Measurements from ENCODE around the gene BCLAF1.

Gene BCLAF1

DNA sequence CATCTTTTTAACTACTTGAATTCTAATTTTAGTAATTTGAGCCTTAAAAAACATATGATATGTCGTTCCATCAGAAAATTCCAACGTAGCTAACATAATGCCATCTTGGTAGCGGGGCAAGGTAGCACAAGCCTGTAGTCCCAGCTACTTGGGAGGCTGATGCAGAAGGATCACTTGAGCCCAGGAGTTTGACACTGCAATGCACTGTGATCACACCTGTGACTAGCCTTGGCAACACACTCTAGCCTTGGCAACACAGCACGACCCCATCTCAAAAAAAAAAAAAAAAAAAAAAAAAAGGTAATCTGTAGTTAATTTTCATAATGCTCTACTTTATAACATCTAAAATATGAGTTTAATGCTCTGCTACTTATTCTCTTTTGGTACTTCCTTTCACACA, 6.7 kb downstream of the BCLAF1 start:
- ATAC-seq (peak; percentile 58), DNase-seq (no peak)
- Mint-ChIP-seq H3K4me1 (peaks cover 75% of the 10 kb centered on the region), H3K4me3 (peak overlapping the region; percentile 52 to 76), H3K27me3 (no peaks in the 10 kb centered on the region), H3K9me3 (no peaks in the 10 kb centered on the region), H3K27ac (peak overlapping the region in 1 of 2 donors; percentile 61)

DNA sequence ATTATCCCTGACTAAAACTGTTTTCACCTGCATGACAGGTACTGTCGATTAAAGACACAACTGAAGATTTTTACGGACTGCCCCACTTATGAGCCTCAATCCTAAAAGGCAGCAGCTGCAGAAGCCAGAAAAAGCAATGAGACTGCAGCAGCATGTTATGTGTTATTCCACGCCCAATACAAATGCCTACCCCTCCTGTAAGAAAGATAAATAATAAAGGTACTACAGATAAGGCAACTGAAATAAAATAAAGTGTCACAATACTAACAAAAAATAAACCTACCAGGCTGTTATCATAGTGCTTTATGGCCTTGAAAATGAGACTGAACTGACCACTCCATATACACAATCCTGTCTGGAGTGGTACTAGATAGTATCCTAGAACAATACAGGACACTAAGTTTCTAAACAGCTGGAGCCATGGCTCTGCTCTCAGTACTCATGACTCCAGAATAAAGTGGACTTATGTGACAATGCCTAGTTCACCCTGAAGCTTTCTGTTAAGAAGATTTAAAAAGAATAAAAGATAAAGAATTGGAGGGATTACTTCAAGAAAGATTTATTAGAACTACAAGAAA, 9.5 kb downstream of the BCLAF1 start:
- ATAC-seq, result no peak
- H3K27ac Mint-ChIP-seq, result peak overlapping the region in 1 of 2 donors; percentile 84
- H3K4me3 Mint-ChIP-seq, result no peak overlapping the region
- no peak for DNase-seq
- no peaks in the 10 kb centered on the region for H3K9me3 Mint-ChIP-seq
- H3K27me3 Mint-ChIP-seq, result no peaks in the 10 kb centered on the region
- peaks cover 57% of the 10 kb centered on the region for H3K4me1 Mint-ChIP-seq

DNA sequence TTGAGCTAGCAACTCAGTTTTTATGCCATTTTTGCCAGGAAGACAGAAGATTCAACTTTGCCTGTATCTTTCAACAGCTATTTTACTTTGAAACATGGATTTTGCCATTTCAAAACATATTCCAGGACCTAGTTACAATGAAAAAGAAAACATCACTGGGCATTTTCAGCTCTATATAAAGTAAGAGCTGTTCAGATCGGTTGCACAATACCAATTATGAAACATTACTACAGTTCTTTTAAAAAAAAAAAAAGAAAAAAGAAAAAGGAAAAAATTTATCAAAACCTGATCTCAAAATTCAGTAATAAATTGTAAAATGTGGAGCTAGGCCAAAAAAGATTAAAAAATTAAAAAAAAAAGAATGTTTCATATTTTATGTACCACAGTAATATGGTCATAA, 15.6 kb downstream of the BCLAF1 start:
- H3K9me3 Mint-ChIP-seq, result no peaks in the 10 kb centered on the region
- no peaks in the 10 kb centered on the region for H3K27me3 Mint-ChIP-seq
- peaks cover 34% of the 10 kb centered on the region for H3K4me1 Mint-ChIP-seq
- no peak overlapping the region for H3K27ac Mint-ChIP-seq
- H3K4me3 Mint-ChIP-seq, result no peak overlapping the region
- DNase-seq, result no peak
- no peak for ATAC-seq

DNA sequence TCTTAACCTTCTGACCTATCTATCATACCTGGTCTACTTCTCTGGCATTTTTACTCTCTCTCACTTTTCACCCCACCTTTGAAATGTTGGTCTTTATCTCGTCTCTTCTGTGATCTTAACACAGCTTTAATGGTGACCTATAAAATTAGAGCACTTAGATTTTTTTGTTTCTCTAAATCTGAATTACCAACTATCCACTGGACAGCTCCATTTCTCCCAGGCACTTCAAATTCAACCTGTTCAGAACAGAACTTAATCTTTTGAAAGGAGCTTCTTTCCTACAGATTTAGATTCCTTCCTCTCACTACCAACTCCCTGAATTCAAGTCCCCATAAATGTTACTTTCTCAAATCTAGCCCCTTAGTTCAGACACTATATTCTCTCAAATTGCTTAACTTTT, 24.5 kb downstream of the BCLAF1 start:
- H3K4me3 Mint-ChIP-seq, result no peak overlapping the region
- H3K9me3 Mint-ChIP-seq, result no peaks in the 10 kb centered on the region
- no peaks in the 10 kb centered on the region for H3K27me3 Mint-ChIP-seq
- ATAC-seq (no peak), DNase-seq (no peak)
- peaks cover 35% of the 10 kb centered on the region for H3K4me1 Mint-ChIP-seq
- H3K27ac Mint-ChIP-seq, result peak overlapping the region; percentile 55 to 59

DNA sequence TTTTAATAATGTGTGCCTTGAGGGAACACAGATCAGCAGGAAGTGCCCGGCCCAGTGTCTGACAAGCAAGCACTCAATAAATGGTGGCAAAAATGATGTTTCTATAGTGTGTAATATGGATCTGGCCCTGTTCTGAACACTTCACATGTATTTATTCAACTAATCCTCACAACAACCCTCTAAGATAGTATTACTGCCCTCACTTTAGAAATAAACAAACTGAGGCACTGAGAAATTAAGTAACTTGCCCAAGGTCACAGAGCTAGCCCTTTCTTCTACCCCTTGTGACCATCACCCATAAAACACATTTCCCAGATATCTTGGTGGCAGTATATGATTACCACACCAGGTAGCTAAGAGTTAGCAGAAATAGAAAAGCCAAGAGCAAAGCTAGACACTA, 26.7 kb downstream of the BCLAF1 start:
- peaks cover 24% of the 10 kb centered on the region for H3K4me1 Mint-ChIP-seq
- H3K27me3 Mint-ChIP-seq, result no peaks in the 10 kb centered on the region
- H3K4me3 Mint-ChIP-seq, result no peak overlapping the region
- no peak overlapping the region for H3K27ac Mint-ChIP-seq
- ATAC-seq (no peak), DNase-seq (no peak)
- no peaks in the 10 kb centered on the region for H3K9me3 Mint-ChIP-seq

DNA sequence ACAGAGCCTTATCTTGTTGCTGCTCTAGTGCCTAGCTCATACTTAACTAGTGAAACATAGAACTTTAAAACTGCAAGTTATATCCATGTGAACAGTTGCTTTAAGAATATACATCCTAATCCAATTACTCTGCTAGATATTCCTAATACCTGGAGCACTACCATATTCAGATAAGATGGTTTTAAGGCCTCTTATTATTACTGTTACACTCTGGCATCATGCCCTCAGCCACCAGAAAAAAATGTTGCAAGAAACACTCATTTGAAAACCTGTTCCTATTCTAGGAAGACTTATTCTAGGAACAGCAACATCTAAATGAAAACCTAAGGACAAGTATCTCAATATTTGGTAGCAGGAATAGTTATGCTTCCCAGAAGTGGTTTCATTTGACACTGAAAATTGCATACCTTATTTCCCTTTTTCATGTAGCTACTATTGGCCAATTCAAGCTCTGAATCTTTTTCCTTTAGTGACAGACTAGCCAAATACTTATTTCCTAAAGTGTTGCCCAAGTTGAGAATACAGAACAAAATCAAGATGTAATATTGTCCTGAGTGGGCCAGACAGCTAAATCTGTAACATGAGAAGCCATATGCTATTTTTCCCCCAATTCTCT, 34.7 kb downstream of the BCLAF1 start:
- Mint-ChIP-seq H3K27me3 (no peaks in the 10 kb centered on the region), H3K4me3 (no peak overlapping the region), H3K27ac (no peak overlapping the region), H3K9me3 (no peaks in the 10 kb centered on the region), H3K4me1 (peaks cover 31% of the 10 kb centered on the region)
- DNase-seq (no peak), ATAC-seq (no peak)

DNA sequence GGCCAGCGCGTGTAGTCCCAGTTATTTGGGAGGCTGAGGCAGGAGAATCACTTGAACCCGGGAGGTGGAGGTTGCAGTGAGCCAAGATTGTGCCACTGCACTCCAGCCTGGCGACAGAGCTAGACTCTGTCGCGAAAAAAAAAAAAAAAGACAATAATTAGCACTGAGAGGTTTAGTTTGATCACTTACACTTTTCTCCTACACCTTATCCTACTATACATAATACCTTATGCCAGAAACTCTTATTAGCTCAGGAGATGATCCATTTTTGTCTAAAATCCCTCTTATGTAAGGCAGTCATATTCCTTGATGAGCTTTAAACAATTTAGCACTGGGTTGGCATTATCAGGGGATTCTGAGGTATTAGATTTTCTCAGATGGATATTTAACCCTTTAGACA, 35.9 kb downstream of the BCLAF1 start:
- Mint-ChIP-seq H3K4me1 (peaks cover 43% of the 10 kb centered on the region), H3K4me3 (no peak overlapping the region), H3K9me3 (no peaks in the 10 kb centered on the region), H3K27ac (peak overlapping the region in 1 of 2 donors; percentile 67), H3K27me3 (no peaks in the 10 kb centered on the region)
- DNase-seq (no peak), ATAC-seq (no peak)

DNA sequence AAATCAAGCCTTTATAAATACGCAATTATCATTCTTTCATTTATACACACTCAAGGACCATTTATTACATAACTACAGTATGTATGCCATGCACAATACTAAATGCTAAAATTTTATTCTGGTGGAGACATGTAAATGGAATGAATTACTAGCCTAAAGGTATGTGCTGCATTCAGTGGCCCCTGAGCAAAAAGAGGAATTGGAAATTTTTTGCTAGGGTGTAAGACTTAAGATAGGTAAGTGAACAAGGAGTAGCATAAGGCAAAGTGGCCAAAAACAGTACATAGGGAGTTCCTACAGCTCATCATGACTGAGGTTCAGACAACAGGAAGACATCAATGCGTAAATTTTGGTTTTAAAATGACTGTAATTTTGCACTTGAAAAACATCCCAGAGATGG, 37.2 kb downstream of the BCLAF1 start:
- H3K9me3 Mint-ChIP-seq, result no peaks in the 10 kb centered on the region
- no peak overlapping the region for H3K27ac Mint-ChIP-seq
- no peak for ATAC-seq
- H3K4me1 Mint-ChIP-seq, result peaks cover 56% of the 10 kb centered on the region
- DNase-seq, result no peak
- no peak overlapping the region for H3K4me3 Mint-ChIP-seq
- no peaks in the 10 kb centered on the region for H3K27me3 Mint-ChIP-seq

DNA sequence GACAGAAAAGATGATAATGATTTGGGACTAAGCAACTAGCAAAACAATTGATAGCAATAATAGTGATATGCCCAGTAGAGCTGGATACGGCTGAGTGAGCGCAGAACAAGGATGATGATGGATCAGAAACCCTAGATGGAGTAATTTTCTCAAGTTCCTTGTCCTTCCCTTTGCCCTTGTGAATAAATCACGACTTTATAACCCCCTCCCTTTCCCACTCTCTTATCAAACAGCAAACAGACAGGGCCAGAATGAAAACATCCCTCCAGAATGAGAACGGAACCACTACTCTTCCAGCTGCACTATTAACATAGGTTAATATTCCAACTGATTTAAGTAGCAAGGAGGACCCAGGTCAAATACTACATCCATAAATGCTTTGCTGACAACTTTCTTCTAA, 38.3 kb downstream of the BCLAF1 start:
- Mint-ChIP-seq H3K9me3 (no peaks in the 10 kb centered on the region), H3K4me1 (peaks cover 61% of the 10 kb centered on the region), H3K27ac (no peak overlapping the region), H3K27me3 (no peaks in the 10 kb centered on the region), H3K4me3 (peak overlapping the region; percentile 97 to 98)
- DNase-seq (no peak), ATAC-seq (no peak)

DNA sequence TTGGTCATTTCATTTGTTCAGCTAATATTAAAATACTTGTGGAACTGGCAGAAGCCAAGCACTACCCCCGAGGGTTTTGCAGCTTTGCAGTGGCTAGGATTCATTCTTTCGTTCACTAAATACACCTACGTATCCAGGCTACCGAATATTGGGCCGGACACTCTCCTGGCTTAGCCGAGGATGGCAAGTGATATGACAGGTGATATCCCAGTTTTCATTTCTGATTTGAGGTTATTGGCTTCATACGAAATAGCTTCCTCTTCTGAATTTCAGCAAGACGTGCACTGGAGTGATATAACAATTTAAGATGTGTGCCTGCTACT, 39.0 kb downstream of the BCLAF1 start:
- no peak for DNase-seq
- ATAC-seq, result peak; percentile 11
- Mint-ChIP-seq H3K4me1 (peaks cover 61% of the 10 kb centered on the region), H3K9me3 (no peaks in the 10 kb centered on the region), H3K27me3 (no peaks in the 10 kb centered on the region), H3K4me3 (peak overlapping the region; percentile 97 to 98), H3K27ac (peak overlapping the region; percentile 94 to 97)

DNA sequence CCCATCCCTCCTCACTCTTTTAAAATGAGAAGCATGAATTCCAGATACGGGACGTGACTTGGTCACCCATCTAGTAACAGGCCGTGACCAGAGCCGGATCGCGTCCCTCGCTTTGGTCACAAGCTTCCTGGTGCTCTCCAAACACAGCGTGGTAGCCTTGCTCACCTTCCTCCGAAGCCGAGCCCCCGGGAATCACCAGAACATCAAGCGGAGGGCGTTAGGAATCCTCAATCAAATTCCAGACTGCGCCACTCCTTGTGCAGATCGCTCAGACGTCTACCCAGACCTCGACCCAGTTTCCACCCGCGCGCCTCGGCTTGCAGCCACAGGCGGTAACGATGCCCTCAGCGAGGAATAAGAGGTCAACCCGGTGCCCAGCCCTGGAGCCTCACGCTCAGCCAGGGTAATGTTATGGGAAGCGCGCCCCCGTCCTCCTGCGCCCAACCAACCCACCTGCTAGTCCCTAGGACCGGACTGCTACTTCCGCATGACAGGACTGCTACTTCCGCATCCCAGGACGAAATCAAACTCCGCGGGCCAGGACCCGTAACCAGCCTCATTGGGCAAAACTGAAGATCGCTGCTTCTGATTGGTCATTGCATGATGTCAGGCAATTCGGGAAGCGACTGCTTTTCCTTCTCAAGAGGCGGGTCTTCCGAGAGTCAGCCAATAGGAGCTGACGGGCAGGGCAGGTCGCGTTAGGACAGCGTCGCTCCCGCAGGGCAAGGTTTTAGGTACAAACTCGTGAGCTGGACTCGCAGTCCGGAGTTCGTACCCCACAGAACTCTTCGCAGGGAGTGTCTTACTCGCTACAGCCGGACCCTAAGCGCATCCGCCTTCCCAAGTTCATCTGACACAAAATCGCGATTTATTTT, 39.6 kb downstream of the BCLAF1 start, which contains the start of gene MTFR2:
TSS of gene MTFR2 (minus strand) at position 501 of the 875 bp plus-strand sequence. CDS start 1,212 bp downstream, outside the sequence.
- H3K27ac Mint-ChIP-seq, result peak within 1 kb of the TSS; percentile 94 to 97
- no peaks in the 10 kb centered on the region for H3K9me3 Mint-ChIP-seq
- no peaks in the 10 kb centered on the region for H3K27me3 Mint-ChIP-seq
- peak; percentile 89 to 95 for DNase-seq
- peak; percentile 95 for ATAC-seq
- H3K4me1 Mint-ChIP-seq, result peaks cover 61% of the 10 kb centered on the region
- peak within 1 kb of the TSS; percentile 97 to 98 for H3K4me3 Mint-ChIP-seq

DNA sequence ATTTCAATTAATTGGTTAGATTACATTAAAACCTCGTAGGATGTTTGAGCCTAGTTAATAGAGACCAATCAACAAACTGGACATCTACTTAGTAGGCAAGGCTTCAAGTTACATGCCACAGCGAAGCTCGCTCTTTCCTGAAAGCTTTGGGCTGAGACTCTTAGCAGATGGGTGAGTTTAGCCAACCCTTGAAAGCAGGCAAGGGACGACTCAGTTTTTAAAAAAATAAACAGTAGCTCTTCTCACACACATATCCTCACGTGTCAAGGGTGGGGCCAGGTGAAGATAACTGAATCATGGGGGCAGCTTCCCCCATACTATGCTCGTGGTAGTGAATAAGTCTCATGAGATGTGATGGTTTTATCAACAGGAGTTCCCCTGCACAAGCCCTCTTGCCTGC, 40.3 kb downstream of the BCLAF1 start:
- Mint-ChIP-seq H3K4me1 (peaks cover 61% of the 10 kb centered on the region), H3K27me3 (no peaks in the 10 kb centered on the region), H3K27ac (peak overlapping the region; percentile 94 to 97), H3K4me3 (peak overlapping the region; percentile 97 to 98), H3K9me3 (no peaks in the 10 kb centered on the region)
- peak; percentile 0 for ATAC-seq
- DNase-seq, result peak in 1 of 2 donors; percentile 15

DNA sequence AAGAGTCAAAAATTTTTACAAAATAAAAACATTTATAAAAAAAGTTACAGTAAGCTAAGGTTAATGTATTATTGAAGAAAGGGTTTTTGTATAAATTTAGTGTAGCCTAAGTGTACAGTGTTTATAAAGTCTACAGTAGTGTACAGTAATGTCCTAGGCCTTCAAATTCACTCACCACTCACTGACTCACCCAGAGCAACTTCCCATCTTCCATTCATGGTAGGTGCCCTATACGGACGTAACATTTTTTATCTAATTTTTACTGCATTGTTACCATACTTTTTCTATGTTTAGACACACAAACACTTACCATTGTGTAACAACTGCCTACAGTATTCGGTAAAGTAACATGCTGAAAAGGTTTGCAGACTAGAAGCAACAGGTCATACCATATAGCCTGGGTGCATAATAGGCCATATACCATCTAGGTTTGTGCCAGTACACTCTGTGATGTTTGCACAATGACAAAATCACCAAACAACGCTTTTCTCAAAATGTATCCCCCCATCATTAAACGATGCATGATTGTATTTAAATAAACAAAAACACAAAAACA, 45.5 kb downstream of the BCLAF1 start:
- DNase-seq, result no peak
- H3K4me1 Mint-ChIP-seq, result peaks cover 22% of the 10 kb centered on the region
- no peaks in the 10 kb centered on the region for H3K9me3 Mint-ChIP-seq
- no peak overlapping the region for H3K4me3 Mint-ChIP-seq
- H3K27me3 Mint-ChIP-seq, result no peaks in the 10 kb centered on the region
- H3K27ac Mint-ChIP-seq, result no peak overlapping the region
- ATAC-seq, result no peak

DNA sequence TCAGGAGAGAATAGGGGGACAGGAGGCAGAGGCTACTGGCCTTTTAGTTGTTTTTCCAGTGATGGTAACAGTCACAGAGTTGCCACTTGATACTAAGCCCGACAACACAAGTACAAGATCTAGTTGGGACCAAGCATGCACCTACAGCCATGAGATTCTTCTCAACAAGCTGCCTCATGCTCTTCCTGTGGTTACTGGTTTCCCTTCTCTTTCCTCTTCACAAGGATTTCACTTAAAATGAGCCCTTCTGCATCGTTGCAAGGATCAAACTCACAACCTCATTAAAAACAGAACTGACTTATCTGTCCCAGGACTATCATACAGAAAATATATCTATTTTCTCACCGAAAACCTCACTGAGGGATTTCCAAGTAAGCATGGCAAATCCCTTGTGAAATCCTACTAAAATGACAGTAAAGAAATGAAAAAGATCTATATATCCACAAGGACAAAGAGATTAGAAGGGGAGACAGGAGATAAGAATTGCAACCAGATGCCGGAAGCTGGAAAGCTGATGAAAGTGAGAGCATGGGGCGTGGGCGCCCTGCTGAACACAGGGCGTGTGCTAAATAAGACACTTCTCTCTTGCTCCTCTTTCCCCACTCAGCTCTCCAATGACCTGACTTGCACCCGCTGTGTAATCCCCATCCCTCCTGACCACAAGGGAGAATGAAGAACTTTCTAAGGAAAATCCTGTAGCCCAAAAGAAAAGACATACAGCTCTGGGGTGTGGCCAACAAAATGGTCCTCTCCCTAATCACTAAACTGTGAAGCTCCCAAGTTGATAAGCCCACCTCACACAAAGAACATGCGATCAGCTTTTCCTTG, 53.0 kb downstream of the BCLAF1 start:
- Mint-ChIP-seq H3K9me3 (no peaks in the 10 kb centered on the region), H3K4me1 (peaks cover 7% of the 10 kb centered on the region), H3K27ac (no peak overlapping the region), H3K27me3 (no peaks in the 10 kb centered on the region), H3K4me3 (no peak overlapping the region)
- ATAC-seq, result no peak
- no peak for DNase-seq

DNA sequence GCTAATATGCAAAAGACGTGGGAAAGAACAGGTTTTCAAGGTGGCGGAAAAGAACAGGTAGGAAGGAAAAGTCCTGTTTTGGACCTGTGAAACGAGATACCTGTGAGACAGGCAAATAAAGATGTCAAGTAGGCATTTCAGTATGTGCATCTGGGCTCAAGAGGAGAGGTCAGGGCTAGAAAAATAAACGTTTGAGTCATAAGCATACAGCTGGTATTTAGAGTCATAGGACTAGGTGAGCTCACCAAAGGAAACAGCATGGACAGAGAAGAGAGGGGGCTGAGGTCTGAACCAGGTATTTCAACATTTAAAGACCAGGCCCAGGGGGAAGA, 54.4 kb downstream of the BCLAF1 start:
- Mint-ChIP-seq H3K9me3 (no peaks in the 10 kb centered on the region), H3K27me3 (no peaks in the 10 kb centered on the region), H3K27ac (peak overlapping the region in 1 of 2 donors; percentile 89), H3K4me1 (peaks cover 7% of the 10 kb centered on the region), H3K4me3 (no peak overlapping the region)
- no peak for ATAC-seq
- DNase-seq, result no peak
